Activated T-helper 2 cell treated with anti-CD3 and anti-CD28 coated beads, Interferon-gamma antibody, Interleukin-2, Interleukin-4, amounts not matched to agents 10 μg/mL and 5 μg/mL and 100 μg/mL, durations not matched to agents 14 hours and 24 hours and 36 hours (primary cell): Measurements from ENCODE around the gene TRIM26. TPM values are rescaled to one million over a fixed set of nuclear protein-coding genes. Genes with fewer than 3 reads are reported as not detected.
A peak's percentile ranks its signal among the peaks of the same experiment; 100 is the strongest.
"Not testable (repeated sequence)": the region's sequence is repeated elsewhere in the genome, so short reads cannot be mapped to it uniquely, and the experiment has no call there.

Source experiments
- DNase-seq: peaks from one replicate; pipeline ENCODE4 v3.0.0; 2021; ENCODE audit warnings: low spot score
- H3K27ac Mint-ChIP-seq: one replicate; pipeline ENCODE4 v1.8.0; 2021; ENCODE audit warnings: mixed read lengths
- H3K27me3 Mint-ChIP-seq: one replicate; pipeline ENCODE4 v1.8.0; 2021; ENCODE audit warnings: low read depth, mixed read lengths
- H3K36me3 Mint-ChIP-seq: one replicate; pipeline ENCODE4 v1.8.0; 2021; ENCODE audit warnings: low read depth, mixed read lengths
- H3K4me1 Mint-ChIP-seq: one replicate; pipeline ENCODE4 v1.8.0; 2021; ENCODE audit warnings: low read depth, mixed read lengths
- H3K4me3 Mint-ChIP-seq: one replicate; pipeline ENCODE4 v1.8.0; 2021; ENCODE audit warnings: low read depth, mild to moderate bottlenecking, moderate library complexity, mixed read lengths
- H3K9me3 Mint-ChIP-seq: one replicate; pipeline ENCODE4 v1.8.0; 2021; ENCODE audit warnings: mixed read lengths
- intact Hi-C: fragments of 100-400 bp; cut with micrococcal nuclease; formaldehyde crosslinking; loops from one replicate; pipeline ENCODE4 v1.15.1; 2023
- total RNA-seq: library from RNA; stranded (reverse); gene quantifications from 2 replicates; pipeline ENCODE4 v1.2.3, GENCODE V29; 2022

TRIM26 gene
- total RNA-seq, 1 donor from 2014 or later = 51.5 TPM

GRCh38 chr6:30221956-30222355 is 8.8 kb upstream of the TRIM26 start:
- H3K4me3 Mint-ChIP-seq, H3K4me1 Mint-ChIP-seq, DNase-seq, H3K36me3 Mint-ChIP-seq, H3K27me3 Mint-ChIP-seq, H3K27ac Mint-ChIP-seq, intact Hi-C loops: not testable (repeated sequence)
- H3K9me3 Mint-ChIP-seq = peaks cover 25% of the 10 kb centered on the region

GRCh38 chr6:30221395-30221794 is 8.2 kb upstream of the TRIM26 start:
- H3K27ac Mint-ChIP-seq, intact Hi-C loops, H3K36me3 Mint-ChIP-seq, H3K4me1 Mint-ChIP-seq, H3K27me3 Mint-ChIP-seq, DNase-seq, H3K4me3 Mint-ChIP-seq: not testable (repeated sequence)
- peaks cover 25% of the 10 kb centered on the region for H3K9me3 Mint-ChIP-seq

DNA sequence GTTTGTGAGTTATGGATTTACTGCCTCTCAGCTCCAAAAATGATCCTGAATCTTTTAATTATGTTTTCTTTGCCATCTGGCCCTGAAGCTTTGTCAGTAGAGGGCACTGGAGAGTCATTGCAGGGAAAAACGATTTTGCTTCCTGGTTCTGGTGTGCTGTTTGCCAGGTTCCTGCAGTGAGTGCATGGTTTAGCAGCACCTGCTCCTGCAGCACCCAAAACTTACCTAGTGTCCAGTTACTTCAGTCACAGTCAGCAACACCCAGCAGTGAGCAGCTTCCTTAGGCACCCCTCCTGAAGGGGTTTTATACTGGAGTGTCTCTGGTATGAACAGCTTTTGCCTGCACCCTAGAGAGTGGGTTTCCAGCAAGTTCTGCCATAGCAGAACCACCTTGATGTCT is 6.0 kb upstream of the TRIM26 start:
- Mint-ChIP-seq H3K27ac (no peak overlapping the region), H3K4me3 (no peak overlapping the region), H3K36me3 (no peaks in the 10 kb centered on the region), H3K27me3 (no peaks in the 10 kb centered on the region), H3K9me3 (peaks cover 17% of the 10 kb centered on the region), H3K4me1 (peaks cover 14% of the 10 kb centered on the region)
- intact Hi-C loops = loop anchor here (1.0 to 5.0 kb wide), 2 partner anchors 38 to 178 kb away; no protein-coding TSS in a partner anchor
- peak; percentile 36 for DNase-seq

DNA sequence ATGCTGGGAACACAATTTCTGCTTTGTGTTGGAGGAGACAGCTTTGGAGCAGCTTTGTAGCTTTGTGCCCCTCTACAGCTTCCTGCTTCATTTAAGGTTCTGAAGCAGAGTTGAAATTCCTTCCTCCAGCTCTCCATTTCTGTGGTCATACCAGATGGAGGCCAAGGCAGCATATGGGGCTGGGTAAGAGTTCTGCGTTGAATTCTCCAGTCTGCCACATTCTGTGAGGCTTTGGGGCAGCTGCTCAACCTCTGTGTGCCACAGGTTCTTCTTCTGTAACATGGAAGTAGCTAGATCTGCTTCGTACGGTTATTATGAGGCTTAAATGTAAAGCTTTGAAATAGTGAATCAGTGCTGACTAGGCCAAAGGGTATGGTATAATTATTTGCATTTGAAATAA is 2.9 kb upstream of the TRIM26 start:
- Mint-ChIP-seq H3K27me3 (no peaks in the 10 kb centered on the region), H3K36me3 (peaks cover 9% of the 10 kb centered on the region), H3K9me3 (no peaks in the 10 kb centered on the region), H3K27ac (no peak overlapping the region), H3K4me1 (peaks cover 32% of the 10 kb centered on the region), H3K4me3 (no peak overlapping the region)
- intact Hi-C loops = loop anchor here (5.0 kb wide), 1 partner anchor 41 kb away; no protein-coding TSS in a partner anchor
- no peak for DNase-seq

DNA sequence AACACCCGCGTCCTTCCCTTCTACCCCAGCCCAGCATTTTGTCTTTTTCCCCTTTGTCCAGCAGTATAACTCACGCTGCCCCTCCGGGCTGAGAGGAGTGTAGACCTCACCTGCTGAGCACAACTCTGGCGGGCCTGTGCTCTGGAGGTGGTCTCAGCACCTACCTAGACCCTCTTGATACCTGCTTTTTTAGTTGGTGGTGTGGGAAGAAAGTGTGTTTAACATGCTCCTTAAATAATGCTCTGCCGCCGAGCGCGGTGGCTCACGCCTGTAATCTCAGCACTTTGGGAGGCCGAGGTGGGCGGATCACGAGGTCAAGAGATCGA is 1.4 kb upstream of the TRIM26 start:
- Mint-ChIP-seq H3K27ac (peak overlapping the region; percentile 97), H3K36me3 (peaks cover 19% of the 10 kb centered on the region), H3K4me1 (peaks cover 43% of the 10 kb centered on the region), H3K27me3 (no peaks in the 10 kb centered on the region), H3K4me3 (peak overlapping the region; percentile 96), H3K9me3 (no peaks in the 10 kb centered on the region)
- intact Hi-C loops = loop anchor here (5.0 kb wide), 1 partner anchor 313 kb away; no protein-coding TSS in a partner anchor
- no peak for DNase-seq

- Mint-ChIP-seq H3K4me3 (peak overlapping the region; percentile 96), H3K4me1 (peaks cover 39% of the 10 kb centered on the region), H3K27ac (peak overlapping the region; percentile 97), H3K27me3 (no peaks in the 10 kb centered on the region), H3K36me3 (peaks cover 19% of the 10 kb centered on the region), H3K9me3 (no peaks in the 10 kb centered on the region)
- peak; percentile 79 for DNase-seq
- intact Hi-C loops = loop anchor here (1.0 to 5.0 kb wide), 5 partner anchors 44 to 313 kb away; partner anchors contain the start of genes PPP1R11, RPP21 and TRIM39
These were observed 901 bp upstream of the TRIM26 start for GRCh38 chr6:30213957-30214656.

GRCh38 chr6:30213667-30213956 is 406 bp upstream of the TRIM26 start:
- Mint-ChIP-seq H3K27ac (peak overlapping the region; percentile 97), H3K9me3 (no peaks in the 10 kb centered on the region), H3K4me1 (peaks cover 44% of the 10 kb centered on the region), H3K4me3 (peak overlapping the region; percentile 96), H3K27me3 (no peaks in the 10 kb centered on the region), H3K36me3 (peaks cover 24% of the 10 kb centered on the region)
- intact Hi-C loops = loop anchor here (1.0 to 5.0 kb wide), 5 partner anchors 43 to 314 kb away; partner anchors contain the start of genes PPP1R11, RPP21 and TRIM39
- DNase-seq = no peak

GRCh38 chr6:30211899-30212298 is 1.3 kb downstream of the TRIM26 start:
- intact Hi-C loops = loop anchor here (2.0 to 5.0 kb wide), 2 partner anchors 145 to 315 kb away; partner anchors contain the start of gene PPP1R11
- peak overlapping the region; percentile 96 for H3K4me3 Mint-ChIP-seq
- H3K27ac Mint-ChIP-seq = peak overlapping the region; percentile 76

DNA sequence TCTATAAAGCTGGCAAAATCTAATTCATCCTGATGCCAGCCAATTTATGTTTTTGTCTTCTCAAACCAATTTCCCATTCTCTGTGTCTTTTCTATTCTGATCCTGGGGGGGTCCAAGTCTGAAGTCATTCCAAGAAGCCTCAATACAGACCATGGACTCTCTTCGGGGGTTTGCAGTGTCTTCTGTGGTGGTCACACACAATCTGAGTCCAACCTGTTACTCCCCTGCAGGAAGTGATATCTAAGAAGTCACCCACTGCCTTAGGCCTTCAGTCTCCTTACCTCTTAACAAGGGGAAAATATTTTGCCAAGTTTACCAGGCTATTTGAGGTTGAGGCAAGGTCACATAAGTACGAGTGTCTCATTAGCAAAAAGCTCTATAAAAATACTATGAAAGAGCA is 1.9 kb downstream of the TRIM26 start:
- DNase-seq = no peak
- Mint-ChIP-seq H3K4me3 (peak overlapping the region; percentile 96), H3K27ac (no peak overlapping the region), H3K9me3 (no peaks in the 10 kb centered on the region), H3K36me3 (peaks cover 40% of the 10 kb centered on the region), H3K4me1 (peaks cover 56% of the 10 kb centered on the region), H3K27me3 (no peaks in the 10 kb centered on the region)
- intact Hi-C loops = loop anchor here (5.0 kb wide), 1 partner anchor 316 kb away; no protein-coding TSS in a partner anchor

More at GRCh38 chr6:30211899-30212298, 1.3 kb downstream of the TRIM26 start:
- Mint-ChIP-seq H3K27me3 (no peaks in the 10 kb centered on the region), H3K36me3 (peaks cover 35% of the 10 kb centered on the region), H3K4me1 (peaks cover 55% of the 10 kb centered on the region), H3K9me3 (no peaks in the 10 kb centered on the region)
- DNase-seq = no peak

DNA sequence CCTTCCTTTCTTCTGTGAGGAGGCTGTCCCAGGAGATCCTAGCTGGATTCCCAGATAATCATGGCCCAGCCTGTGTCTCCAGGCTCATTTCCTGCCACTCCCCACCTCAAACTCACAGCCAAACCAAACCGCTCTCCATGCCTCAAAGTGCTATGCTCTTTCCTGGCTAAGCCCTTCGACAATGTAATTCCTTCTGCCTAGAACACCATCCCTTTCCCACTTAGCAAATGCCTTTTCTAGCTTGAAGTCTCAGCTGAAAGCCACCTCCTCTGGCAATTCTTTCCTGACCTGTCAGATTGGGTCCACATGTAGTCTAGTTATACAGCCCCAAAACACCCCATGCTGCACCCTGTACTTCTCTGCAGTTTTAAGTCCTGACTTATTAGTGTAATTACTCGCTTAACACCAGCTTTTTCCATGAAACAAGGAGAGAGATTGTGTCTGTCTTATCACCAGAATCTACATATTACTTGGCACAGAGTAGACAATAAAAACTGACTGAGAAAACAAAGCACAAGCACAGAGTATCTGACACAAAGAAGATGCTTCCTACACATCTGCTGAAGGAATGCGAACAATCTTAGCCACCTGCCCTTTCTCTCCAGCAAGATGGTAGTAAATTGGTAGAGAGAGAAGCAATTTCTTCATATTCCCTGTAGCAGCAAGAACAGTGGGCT is 5.4 kb downstream of the TRIM26 start:
- Mint-ChIP-seq H3K9me3 (no peaks in the 10 kb centered on the region), H3K4me3 (no peak overlapping the region), H3K36me3 (peaks cover 53% of the 10 kb centered on the region), H3K27me3 (no peaks in the 10 kb centered on the region), H3K27ac (no peak overlapping the region), H3K4me1 (peaks cover 49% of the 10 kb centered on the region)
- intact Hi-C loops = no loop called here
- DNase-seq = no peak

DNA sequence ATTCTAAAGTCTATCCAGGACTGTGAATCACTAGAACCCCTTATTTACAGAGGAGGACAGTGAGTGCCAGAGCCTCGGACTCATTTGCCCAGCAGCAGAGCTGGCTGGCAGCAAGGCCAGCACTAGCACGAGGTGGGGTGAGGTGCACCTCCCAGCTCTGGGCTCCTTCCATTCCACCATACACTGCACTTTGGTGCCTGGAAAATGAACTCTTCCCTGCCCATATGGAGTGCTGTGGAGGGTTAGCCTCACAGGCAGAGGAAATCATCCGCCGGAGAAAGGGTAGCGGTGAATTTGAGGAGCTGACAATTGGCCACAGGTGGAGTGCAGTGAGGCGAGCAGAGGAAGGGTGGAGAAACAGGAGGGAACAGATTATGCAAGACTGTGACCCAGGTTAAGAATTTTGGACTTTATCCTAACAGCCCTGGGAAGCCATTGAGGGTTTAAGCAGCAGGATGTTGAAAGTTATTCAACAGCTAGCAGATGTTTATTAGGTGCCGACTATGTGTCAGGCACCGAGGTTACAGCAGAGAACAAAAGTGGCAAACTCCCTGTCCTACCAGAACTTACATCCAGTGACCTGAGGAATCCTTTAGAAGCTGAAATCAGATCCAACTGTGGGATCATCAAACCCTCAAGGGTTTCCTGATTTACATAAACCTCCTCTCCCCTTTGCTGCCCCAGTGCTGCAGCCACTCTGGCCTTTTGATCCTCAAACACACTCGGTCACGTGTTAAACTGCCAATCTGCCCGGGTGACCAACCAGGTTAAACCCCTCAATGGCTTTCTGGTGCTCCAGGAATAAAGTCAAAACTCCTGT is 6.2 kb downstream of the TRIM26 start:
- intact Hi-C loops = no loop called here
- Mint-ChIP-seq H3K27ac (no peak overlapping the region), H3K27me3 (no peaks in the 10 kb centered on the region), H3K9me3 (no peaks in the 10 kb centered on the region), H3K4me1 (peaks cover 49% of the 10 kb centered on the region), H3K4me3 (no peak overlapping the region), H3K36me3 (peaks cover 55% of the 10 kb centered on the region)
- DNase-seq = no peak

DNA sequence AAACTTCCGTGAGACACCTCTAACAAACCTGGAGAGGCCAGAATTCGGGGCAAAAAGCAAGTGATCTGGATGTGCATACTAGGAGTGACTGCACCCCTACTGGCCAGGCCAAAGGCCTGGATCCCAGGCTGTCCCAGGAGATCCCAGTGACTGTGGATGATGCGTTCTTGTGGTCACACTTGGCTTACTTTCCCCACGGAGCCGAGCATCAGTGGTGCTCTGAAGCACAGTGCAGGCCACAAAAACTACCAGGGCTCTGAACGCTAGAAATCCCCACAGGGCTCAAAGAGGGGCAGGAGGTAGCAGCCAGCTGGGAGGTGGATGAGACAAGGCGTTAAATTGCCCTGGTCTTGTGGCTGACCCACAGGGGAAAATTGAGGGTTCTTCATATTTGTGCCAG is 7.1 kb downstream of the TRIM26 start:
- Mint-ChIP-seq H3K9me3 (no peaks in the 10 kb centered on the region), H3K27ac (no peak overlapping the region), H3K27me3 (no peaks in the 10 kb centered on the region), H3K4me3 (no peak overlapping the region), H3K4me1 (peaks cover 43% of the 10 kb centered on the region), H3K36me3 (peaks cover 52% of the 10 kb centered on the region)
- no peak for DNase-seq
- intact Hi-C loops = no loop called here
